T follicular helper cell (primary cell): ENCODE results near the gene ACVR1.
A peak's percentile ranks its signal among the peaks of the same experiment; 100 is the strongest.

Source experiments
- DNase-seq: peaks from one replicate; pipeline ENCODE4 v3.0.0-alpha.2; 2020; ENCODE audit warnings: low read depth
- total RNA-seq, 2 experiments: gene quantifications; one replicate each; lab custom pipeline; 2026; lab: John Stamatoyannopoulos, UW

Gene ACVR1
- 21.2 to 36.9 reads per million in 2 experiments for total RNA-seq

DNA sequence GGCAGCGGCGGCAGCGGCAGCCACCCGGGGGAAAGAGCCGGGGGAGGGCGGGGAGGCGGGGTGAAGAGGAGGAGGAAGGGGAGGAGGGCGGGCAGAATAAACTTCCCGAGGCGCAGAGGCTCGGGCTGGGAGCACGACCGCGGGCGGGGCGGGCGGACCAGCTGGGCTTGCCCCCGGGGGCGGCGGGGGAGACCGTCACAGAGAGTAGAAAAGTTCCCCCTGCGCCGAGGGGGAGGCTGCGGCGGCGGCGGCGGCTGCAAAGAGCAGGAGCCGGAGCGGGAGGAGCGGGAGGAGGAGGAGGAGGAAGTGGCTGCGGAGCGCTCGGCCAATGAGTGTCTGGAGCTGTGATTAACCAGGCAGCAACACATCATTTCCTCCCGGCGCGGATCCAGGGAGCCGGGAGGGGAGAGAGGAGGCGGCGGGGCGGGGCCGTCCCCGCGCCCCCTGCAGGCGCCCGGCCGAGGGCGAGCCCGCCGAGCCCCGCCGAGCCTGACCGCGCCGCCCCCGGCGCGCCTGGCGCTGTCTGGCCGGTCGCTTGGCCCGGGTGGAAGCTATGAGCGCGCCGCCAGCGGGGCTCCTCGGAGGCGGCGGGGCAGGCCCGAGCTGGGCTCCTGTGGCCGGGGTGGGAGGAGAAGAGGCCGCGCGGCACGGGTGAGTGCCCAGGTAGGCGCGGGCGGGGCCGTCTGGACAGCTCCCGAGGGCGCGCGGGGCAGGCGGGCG, at the start of gene ACVR1:
ACVR1 (minus strand) TSS at position 265 of the 720 bp plus-strand sequence. CDS start 76,837 bp downstream, outside the sequence.
- peak; percentile 72 for DNase-seq

DNA sequence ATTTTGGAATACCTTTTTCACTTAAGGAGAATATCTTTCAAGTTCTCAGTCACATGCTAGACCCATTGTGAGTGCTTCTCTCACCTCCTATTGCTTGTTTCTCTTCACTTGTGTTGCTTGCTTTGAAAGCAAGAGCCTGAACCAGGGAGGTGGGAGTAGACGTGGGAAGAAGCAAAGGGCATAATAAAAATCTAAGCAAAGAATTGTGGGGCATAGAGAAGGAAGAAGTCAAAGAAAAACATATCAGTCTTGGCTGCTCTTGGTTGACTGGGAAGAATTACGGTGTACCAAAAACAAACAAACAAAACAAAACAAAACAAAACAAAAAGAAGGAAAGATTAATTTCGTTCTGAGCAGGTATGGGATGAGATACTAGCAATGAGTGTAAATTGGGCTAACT, 48.9 kb upstream of the ACVR1 start:
- no peak for DNase-seq

DNA sequence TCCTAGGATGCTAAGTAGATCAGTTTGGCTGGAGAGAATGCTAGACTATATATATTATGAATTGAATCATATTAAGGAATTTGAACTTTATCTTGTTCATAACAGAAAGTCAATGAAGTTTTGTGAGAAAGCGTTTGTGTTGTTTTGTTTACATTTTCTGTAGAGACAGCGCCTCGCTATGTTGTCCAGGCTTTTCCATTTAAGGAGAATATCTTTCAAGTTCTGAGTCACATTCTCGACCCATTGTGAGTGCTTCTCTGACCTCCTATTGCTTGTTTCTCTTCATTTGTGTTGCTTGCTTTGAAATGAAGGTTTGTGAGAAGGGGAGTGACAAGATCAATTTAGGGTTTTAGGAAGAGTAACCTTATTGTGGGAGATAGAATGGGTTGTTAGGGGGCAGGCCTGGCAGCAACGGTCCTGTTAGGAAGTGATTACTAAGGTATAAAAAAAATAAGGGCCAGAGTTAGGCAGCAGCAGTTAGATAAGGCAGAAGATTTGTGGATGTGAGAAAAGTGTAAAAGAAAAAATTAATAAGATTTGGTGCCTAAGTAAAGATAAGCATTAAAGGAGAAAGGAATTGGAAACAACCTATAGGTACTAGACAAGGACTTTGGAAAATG, 47.6 kb upstream of the ACVR1 start:
- DNase-seq: no peak

DNA sequence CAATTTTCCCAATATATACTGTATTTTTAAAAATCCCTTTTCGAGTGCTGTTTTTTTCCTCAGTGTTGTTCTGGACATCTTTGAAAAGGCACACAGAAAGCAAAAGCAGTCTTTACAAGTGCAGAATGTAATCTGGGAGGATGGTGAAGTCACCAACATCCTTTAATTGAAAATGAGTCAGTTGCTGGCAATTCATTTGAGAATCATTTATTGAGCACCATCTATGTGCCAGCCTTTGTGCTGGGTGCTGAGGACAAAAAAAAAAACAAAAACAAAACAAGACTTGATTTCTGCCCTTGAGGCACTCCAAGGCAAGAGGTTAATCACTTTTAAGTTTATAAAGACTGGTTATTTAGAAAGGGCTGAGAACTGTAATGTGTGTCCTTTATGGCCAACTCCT, 46.7 kb upstream of the ACVR1 start:
- DNase-seq: no peak

DNA sequence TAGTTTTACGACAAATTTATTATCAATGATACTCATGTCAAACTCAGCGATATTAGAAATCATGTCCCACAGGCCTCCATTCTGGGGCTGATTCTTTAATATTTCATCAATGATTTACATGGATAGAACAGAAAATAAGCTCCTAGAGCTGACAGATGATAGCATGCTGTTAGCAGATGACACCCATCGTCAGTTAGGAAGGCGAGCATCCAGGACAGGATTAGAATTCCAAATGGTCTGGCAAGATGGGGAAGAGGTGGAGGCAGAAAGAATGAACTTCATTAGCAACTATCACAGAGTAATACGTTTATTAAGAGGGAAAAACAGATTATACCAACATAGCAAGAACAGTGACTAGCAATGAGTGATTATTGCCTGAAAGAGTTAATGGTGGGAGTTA, 46.2 kb upstream of the ACVR1 start:
- no peak for DNase-seq

DNA sequence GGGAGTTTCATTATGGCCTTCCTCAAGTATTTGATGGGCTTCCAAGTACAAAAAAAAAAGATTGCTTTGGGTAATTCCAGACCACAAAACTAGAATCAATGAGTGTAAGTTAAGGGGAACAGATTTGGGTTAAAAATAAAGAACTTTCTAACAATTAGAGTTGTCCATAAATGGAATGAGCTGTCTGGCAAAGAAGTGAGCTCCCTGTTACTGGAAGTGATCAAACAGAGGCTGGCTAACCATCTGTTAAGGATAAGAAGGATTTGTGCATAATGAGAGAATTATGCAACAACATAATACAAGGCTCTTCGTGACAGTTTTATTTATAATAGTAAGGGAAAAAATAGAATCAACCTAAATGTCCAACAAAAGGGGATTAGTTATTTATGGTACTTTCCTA, 44.6 kb upstream of the ACVR1 start:
- no peak for DNase-seq

DNA sequence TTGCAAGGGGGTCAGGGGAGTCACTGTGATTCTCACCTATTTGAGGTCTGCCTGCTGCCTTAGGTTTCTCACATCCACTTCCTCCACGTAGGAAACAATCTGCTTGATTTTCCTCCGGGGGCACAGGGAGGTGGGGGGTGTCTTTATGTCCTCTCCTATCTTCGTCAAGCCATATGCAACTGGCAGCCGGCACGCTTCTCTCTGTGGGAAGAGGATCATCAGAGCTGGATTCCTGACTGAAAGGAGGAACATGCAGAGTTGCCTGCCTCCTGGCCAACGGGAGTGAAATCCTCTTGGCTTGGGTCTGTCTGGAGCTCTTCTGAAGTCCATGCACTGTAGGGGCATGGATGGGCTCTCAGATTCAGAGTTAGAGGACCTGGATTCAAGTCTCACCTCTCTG, 43.1 kb upstream of the ACVR1 start:
- no peak for DNase-seq

DNA sequence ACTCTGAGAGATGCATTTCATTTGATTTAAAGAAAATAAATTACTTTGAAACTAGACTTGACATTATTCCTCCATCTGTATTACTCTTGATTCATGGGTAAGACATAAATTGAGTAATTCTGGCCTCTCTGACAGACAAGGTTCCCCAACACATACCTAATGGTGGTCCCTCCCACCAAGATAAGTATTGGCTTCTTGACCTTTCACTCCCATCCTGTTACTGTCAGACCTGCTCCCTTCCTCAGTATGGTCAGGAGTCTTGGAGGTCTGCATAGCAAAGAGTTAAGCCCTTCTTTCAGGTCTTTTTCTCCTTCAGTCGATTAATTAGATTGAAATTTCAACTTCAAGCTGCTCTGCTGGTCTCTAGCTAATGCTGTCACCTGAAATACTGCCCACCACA, 42.2 kb upstream of the ACVR1 start:
- DNase-seq: no peak

DNA sequence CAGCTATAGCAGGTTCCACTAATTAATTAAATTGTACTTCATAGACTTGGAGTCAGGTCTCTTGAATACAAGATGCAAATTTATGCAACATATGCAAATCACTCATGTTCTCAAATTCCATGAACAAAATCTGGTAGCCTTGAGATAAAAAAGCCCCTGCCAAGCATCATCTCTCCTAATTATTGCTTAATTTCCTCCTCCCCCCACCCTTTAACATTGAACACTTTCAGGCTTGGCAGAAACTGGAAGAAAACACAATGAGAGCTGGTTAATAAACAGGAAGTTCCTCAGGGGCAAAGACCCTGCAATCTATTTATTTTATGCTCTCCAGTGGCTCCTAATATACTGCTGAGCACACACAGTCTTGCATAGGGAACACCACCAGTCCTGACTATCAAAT, 35.6 kb upstream of the ACVR1 start:
- DNase-seq: no peak

DNA sequence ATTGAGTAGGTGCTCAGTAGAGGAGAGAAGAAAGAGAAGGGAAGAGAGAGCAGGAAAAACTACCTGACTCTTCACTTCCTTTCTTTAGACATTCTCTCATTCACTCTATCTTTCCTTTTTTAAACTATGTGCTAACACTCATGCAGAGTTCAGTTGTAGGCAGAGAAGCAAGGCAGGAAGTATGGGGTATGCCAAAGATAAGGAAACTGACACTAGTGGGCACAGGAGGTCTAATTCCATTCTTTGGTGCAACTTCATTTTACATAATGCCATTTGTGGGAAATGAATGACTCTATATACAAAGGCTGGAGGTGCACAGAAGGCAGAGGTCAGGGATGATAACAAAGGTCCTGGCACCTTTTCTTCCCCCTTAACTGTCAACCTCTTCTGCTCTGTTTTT, 35.1 kb upstream of the ACVR1 start:
- DNase-seq: no peak

DNA sequence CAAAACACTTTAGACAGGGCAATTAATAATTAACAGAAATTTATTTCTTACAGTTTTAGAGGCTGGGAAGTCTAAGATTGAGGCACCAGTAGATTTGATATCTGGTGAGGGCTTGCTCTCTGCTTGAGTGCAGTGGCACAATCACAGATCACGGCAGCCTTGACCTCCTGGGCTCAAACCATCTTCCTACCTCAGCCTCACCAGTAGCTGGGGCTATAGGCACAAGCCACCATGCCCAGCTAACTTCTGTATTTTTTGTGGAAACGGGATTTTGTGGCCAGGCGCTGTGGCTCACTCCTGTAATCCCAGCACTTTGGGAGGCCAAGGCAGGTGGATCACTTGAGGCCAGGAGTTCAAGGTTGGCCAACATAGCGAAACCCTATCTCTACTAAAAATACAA, 29.0 kb upstream of the ACVR1 start:
- no peak for DNase-seq

DNA sequence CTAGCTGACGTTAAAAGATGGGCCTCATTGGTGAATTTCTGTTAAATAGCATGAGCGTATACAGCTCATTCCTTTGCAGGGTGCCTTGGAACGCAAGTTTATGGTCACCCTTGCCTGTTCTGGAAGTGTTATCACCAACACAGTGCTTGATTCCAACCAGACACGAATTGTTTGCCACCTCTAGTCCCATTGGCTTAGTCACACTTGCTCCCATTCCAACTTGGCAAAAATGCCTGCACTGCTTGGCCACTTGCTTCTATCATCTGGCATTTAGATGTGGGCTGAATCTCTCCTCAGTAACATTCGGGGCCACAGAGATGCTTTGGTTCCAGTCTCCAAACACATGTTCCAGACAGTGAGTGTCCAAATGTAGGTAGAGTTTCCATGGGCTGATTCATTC, 27.5 kb upstream of the ACVR1 start:
- no peak for DNase-seq

DNA sequence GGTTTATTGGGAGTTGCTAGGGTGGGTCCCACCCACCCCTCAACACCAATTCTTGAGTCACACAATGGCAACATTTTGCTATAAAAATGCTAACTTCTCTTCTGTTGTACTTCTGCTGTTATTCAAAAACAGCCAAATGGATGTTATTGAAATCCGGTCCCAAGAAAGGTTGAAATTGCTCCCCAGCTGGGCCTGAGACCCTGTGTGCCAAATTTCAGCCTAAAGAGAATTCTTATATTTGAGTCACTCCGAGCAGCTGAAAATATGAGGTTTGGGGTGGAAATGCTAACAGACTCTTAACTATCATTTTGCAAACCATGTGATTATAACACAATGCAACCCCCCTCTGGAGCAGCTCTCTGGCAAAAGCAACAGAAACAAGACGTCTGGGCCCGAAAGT, 27.0 kb upstream of the ACVR1 start:
- no peak for DNase-seq

DNA sequence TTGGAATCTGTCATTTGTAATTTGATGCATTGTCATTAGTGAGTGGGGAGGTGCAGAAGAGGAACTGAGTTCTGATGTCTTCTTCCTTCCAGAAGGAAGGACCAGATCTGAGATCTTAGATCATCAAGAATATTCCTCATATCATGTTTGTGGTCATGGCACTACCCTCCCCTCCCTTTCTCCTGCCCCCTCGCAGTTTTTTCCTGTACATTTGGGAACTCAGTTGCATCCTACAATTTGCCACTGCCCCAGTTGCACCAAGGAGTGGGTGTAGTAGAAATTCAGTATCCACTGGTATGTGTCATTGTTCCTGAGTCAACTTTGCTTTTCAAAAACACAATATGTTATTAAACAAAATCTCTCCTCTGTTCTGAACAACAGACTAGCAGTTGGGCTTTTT, 26.6 kb upstream of the ACVR1 start:
- no peak for DNase-seq

DNA sequence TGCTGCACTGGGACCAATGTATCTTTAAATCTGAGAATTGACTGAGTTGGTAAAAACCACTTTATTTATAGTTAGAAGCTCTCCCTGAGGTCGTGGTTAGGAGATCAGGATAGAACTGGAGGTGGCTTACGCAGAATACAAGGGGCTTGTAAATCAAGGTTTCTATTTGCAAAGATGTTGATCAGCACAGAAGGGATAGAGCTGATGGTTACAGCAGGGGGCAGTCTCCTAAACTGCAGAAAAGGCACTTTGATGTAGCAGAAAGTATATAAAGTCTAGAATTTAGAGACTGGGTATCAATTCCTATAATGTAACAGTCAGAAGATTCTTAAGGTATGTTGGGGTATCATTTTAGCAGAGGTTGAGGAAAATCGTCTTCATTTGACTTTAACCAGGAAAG, 25.2 kb upstream of the ACVR1 start:
- DNase-seq: no peak

DNA sequence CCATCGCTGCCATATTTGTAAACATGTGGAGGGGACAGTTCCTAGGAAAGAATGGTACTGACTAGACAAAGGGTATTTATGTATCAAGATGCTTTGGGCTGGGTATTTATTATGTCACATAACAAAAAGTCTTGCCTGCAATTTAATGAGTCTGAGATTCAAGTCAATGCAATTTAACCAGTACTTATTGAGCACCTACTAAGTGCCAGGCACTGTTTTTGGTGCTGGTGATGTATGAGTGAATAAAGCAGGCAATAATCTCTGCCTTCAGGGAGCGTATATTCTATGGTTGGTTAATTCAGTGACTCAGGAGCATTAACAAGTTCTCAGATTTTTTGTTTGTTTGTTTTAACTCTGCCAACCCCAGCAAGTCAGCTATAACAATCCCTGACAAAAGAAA, 24.6 kb upstream of the ACVR1 start:
- no peak for DNase-seq

DNA sequence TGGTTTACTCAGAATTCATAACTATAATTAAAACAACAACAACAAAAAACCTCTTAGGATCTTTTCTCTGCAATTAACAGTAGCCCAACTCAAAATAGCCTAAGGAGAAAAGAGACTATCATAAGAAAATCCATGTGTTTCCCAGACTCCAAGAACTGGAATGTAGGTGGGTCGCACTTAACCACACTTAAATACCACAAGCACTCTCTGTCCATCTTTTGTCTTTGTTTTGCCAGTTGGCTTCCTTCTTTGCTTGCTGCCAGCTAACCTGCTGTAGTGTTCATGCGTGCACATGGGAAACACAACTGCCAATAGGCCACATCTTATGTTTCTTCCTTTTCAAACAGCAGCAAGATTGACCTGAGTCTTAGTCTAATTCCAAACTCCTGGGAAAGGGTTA, 24.1 kb upstream of the ACVR1 start:
- DNase-seq: no peak

DNA sequence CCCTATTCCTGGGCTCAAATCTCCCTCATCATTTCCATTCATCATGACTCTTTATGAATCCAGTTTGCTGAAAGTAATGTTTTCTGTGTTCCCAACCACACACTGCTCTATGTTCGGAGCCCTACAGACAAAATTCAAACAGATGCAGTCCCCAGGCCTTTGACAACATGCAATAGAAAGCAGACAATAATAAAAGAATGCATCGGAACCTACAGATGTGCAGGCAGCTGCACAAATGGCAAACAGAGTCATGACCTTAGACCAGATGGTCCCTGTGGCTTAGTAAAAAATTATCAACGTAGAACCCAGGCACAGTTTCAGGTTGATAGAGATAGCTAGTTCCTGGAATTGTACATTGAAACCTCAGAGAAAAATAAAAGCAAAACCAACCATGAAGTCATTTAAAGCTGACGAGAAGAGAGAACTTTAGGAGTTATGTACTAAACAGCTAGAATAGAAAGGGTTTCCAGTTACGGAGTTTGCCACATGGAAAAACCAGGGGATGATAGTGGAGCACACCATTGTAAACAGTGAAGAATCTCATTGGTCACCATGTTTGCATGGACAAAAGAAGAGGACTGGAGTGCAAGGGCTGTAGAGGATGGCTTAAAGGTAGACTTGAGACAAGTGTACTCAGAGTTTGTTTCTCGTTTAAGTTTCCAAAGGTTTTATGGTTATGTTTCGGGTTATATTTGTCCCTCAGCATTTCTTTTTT, 23.2 kb upstream of the ACVR1 start:
- DNase-seq: no peak

DNA sequence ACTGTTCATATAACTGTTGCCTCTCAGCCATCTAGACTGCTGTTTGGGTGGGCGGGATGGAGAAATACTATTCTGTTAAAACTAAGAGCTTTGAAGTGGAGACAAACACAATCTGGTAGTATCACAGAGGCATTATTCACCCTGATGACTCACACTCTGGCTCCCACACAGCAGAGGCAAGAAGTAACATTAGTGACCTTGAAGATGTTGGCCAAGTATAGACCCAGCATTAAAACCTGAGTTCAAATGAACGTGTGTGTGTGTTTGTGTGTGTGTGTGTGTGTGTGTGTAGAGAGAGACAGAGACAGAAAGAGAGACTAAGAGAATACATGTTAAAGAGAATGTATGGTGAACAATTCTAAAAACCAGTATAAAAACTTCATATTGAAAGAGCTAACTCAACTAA, 22.5 kb upstream of the ACVR1 start:
- peak; percentile 36 for DNase-seq

DNA sequence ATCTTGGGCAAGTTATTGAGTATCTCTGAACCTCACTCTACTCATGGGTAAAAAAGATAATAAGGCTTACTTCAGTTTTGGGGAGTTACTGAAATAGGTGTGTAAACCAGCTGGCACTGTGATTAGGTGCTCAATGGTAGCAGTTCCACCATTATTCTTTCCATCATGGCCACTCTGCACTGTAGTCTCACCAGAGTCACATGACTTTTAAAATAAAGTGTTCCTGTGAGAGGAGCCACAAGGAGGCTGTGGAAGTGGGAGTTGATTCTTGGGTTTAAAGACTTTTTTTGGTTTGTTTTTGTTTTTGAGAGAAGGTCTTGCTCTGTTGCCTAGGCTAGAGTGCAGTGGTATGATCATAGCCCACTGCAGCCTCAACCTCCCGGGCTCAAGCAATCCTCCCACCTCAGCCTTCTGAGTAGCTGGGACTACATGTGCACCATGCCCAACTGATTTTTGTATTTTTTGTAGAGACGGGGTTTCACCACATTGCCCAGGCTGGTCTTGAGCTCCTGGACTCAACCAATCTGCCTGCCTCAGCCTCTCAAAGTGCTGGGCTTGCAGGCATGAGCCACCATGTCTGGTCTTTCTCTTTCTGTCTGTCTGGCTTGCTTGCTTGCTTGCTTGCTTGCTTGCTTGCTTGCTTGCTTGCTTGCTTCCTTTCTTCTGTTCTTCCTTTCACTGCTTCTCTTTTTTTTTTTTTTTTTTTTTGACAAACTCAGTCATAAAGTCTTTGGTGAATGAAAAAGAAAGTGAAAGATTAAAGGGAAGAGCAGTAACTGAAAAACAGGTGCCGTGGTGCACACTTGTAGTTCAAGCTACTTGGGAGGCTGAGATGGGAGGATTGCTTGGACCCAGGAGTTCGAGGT, 21.2 kb upstream of the ACVR1 start:
- DNase-seq: peak; percentile 9

DNA sequence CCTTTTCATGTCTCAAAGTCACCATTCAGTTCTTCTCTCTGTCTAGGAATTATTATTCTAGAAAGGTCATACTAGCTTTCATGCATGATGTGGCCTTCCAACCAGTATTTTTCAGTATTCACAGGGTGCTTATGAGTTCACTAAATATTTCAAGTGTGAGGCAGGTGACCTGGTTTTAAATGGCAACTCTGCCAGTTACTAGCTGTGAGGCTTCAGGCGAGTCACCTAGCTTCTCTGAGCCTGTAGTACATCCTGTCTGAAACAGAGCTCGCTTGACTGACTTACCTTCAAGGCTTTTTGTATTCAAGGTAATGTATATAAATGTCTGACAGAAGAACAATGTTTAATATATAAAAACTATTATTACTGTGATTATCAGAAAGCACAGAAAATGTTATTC, 19.4 kb upstream of the ACVR1 start:
- no peak for DNase-seq

DNA sequence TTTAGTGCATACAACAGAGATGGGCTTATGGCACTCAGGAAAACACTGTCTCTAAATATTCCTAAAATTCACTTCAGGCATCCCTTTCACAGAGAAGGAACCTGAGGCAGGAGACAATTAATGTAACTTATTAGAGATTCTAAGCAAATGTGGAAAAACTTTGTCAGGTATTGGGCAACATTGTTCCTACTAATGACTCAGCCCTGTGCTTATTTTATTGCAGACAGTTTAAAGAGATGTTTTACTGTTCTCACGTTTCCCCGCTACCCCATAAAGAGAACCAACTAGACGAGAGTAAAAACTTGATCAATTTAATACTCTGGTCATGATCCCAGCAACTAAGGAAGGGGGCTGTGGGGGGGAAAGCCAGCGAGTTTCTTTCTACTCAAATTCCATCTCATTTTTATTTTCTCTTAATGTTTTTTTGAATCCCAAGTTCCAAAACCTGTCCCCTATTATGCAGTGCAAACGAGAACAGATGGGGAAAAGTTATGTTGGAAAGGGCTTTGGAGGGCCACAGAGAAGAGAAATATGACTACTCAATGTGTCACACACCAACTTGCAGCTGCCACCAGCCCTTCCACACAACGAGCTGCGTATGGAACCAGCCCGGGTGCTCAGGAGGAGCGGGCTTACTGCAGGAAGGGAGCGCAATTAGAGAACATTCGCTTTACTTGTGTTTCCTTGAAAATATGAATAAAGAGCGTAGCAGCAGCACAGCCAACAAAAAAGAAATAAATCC, 18.7 kb upstream of the ACVR1 start:
- DNase-seq: no peak
